GM23338 (cell line): Measurements from ENCODE around the gene RUNX1. TPM values are rescaled to one million over a fixed set of nuclear protein-coding genes. Genes with fewer than 3 reads are reported as not detected.

Source experiments
- ATAC-seq: fragments of 200-7000 bp; cut with Tn5 transposase; 3 replicates; pipeline ENCODE4 v1.9.1; 2020
- DNase-seq: peaks from one replicate; pipeline ENCODE4 v3.0.0-alpha.2; 2015; ENCODE audit warnings: low spot score
- H2AFZ ChIP-seq: fragments of 200-600 bp; sonication (generic); 2 replicates; pipeline ENCODE4 v1.8.0; 2016; ENCODE audit warnings: antibody characterized with exemption, mild to moderate bottlenecking, moderate library complexity
- H3F3A ChIP-seq: fragments of 200-600 bp; sonication (generic); replicated peaks from 2 replicates; pipeline ENCODE4 v1.8.0; 2017; ENCODE audit warnings: antibody characterized with exemption, mixed run types, low read depth
- H3K27ac ChIP-seq: fragments of 200-600 bp; sonication (generic); 2 replicates; pipeline ENCODE4 v1.6.1; 2016; ENCODE audit warnings: low read depth
- H3K27me3 ChIP-seq: fragments of 200-600 bp; sonication (generic); 2 replicates; pipeline ENCODE4 v1.8.0; 2016; ENCODE audit warnings: mild to moderate bottlenecking, mixed run types, moderate library complexity; ENCODE audit not compliant: insufficient read depth
- H3K36me3 ChIP-seq: fragments of 200-600 bp; sonication (generic); 2 replicates; pipeline ENCODE4 v1.8.0; 2016; ENCODE audit warnings: mild to moderate bottlenecking; ENCODE audit not compliant: insufficient read depth
- H3K4me1 ChIP-seq: fragments of 200-600 bp; sonication (generic); 2 replicates; pipeline ENCODE4 v1.8.0; 2016; ENCODE audit warnings: mild to moderate bottlenecking, moderate library complexity; ENCODE audit not compliant: insufficient read depth
- H3K4me2 ChIP-seq: fragments of 200-600 bp; sonication (generic); 2 replicates; pipeline ENCODE4 v1.7.1; 2017; ENCODE audit warnings: mixed run types
- H3K4me3 ChIP-seq: fragments of 200-600 bp; sonication (generic); 2 replicates; pipeline ENCODE4 v1.6.1; 2016; ENCODE audit warnings: mixed run types
- H3K79me2 ChIP-seq: fragments of 200-600 bp; sonication (generic); replicated peaks from 2 replicates; pipeline ENCODE4 v1.8.0; 2017; ENCODE audit warnings: mild to moderate bottlenecking; ENCODE audit not compliant: insufficient read depth
- H3K9me2 ChIP-seq: fragments of 200-600 bp; sonication (generic); 2 replicates; pipeline ENCODE4 v1.8.0; 2017; ENCODE audit not compliant: insufficient read depth
- H4K20me1 ChIP-seq: fragments of 200-600 bp; sonication (generic); replicated peaks from 2 replicates; pipeline ENCODE4 v1.8.0; 2017; ENCODE audit warnings: mild to moderate bottlenecking; ENCODE audit not compliant: insufficient read depth
- H3K27ac Mint-ChIP-seq: 2 replicates; pipeline ENCODE4 v1.8.0; 2020; ENCODE audit warnings: inconsistent platforms, mild to moderate bottlenecking, moderate library complexity, mixed read lengths
- H3K27me3 Mint-ChIP-seq: 3 replicates; pipeline ENCODE4 v1.8.0; 2022; ENCODE audit warnings: low read depth, mild to moderate bottlenecking, moderate library complexity, mixed read lengths, inconsistent platforms; ENCODE audit not compliant: insufficient read depth, poor library complexity
- H3K36me3 Mint-ChIP-seq: 3 replicates; pipeline ENCODE4 v1.8.0; 2021; ENCODE audit warnings: low read depth, mild to moderate bottlenecking, inconsistent platforms, moderate library complexity, mixed read lengths
- H3K4me1 Mint-ChIP-seq: 3 replicates; pipeline ENCODE4 v1.8.0; 2020; ENCODE audit warnings: mild to moderate bottlenecking, inconsistent platforms, mixed read lengths
- H3K4me3 Mint-ChIP-seq: 3 replicates; pipeline ENCODE4 v1.8.0; 2021; ENCODE audit warnings: moderate library complexity, mild to moderate bottlenecking, inconsistent platforms, mixed read lengths
- H3K9me3 Mint-ChIP-seq: 3 replicates; pipeline ENCODE4 v1.8.0; 2020; ENCODE audit warnings: moderate library complexity, mild to moderate bottlenecking, inconsistent platforms, mixed read lengths
- CREB1 ChIP-seq: fragments of 250-450 bp; sonication (Bioruptor Pico); IDR thresholded peaks from 2 replicates; pipeline ENCODE4 v1.5.0; 2020; ENCODE audit warnings: low read depth, mild to moderate bottlenecking, moderate library complexity
- EZH2 ChIP-seq: fragments of 200-600 bp; sonication (generic); IDR thresholded peaks from one replicate; pipeline ENCODE4 v1.8.0; 2017; ENCODE audit warnings: antibody characterized with exemption, mild to moderate bottlenecking, low read depth; ENCODE audit not compliant: unreplicated experiment
- JUNB ChIP-seq: IDR thresholded peaks from one replicate; pipeline ENCODE4 v1.6.1; 2016; ENCODE audit warnings: antibody characterized with exemption; ENCODE audit not compliant: unreplicated experiment
- NANOG ChIP-seq: IDR thresholded peaks from 2 replicates; pipeline ENCODE4 v1.6.1; 2016; ENCODE audit warnings: antibody characterized with exemption, borderline replicate concordance
- POLR2AphosphoS5 ChIP-seq: IDR thresholded peaks from 2 replicates; pipeline ENCODE4 v1.6.1; 2016; ENCODE audit warnings: antibody characterized with exemption, low read depth
- REST ChIP-seq: IDR thresholded peaks from one replicate; pipeline ENCODE4 v1.6.1; 2018; ENCODE audit warnings: antibody characterized with exemption; ENCODE audit not compliant: unreplicated experiment
- STAT1 ChIP-seq: IDR thresholded peaks from one replicate; pipeline ENCODE4 v1.6.1; 2016; ENCODE audit warnings: antibody characterized with exemption; ENCODE audit not compliant: unreplicated experiment
- ZNF114 ChIP-seq: fragments of 250-450 bp; sonication (Bioruptor Pico); IDR thresholded peaks from 2 replicates; pipeline ENCODE4 v1.5.0; 2020; ENCODE audit warnings: mild to moderate bottlenecking, moderate library complexity
- ZNF331 ChIP-seq: fragments of 250-450 bp; sonication (Bioruptor Pico); IDR thresholded peaks from 2 replicates; pipeline ENCODE4 v1.5.0; 2020; ENCODE audit warnings: low read depth, mild to moderate bottlenecking, moderate library complexity
- polyA plus RNA-seq: library from polyadenylated mRNA; unstranded; fragments of >200 nt; fragmentation: Nextera tagmentation; extraction: Ambion mirVana; gene quantifications from 2 replicates; pipeline ENCODE4 v1.2.1, GENCODE V29; 2016
- total RNA-seq: library from RNA; depleted of rRNA; stranded (reverse); fragments of >200 nt; shearing (Covaris generic); gene quantifications from 2 replicates; pipeline ENCODE4 v1.2.3, GENCODE V29; 2014
- TF ChIP-seq, protein P1 (sequence below), 2 experiments: fragments of 200-600 bp in 1 of 2; sonication (generic) in 1 of 2; conservative IDR thresholded peaks; 2 replicates each; pipeline versions ENCODE4 v1.5.1 to v1.6.1; 2016 to 2017; ENCODE audit warnings: antibody characterized with exemption in 2 of 2, low read depth in 2 of 2, mild to moderate bottlenecking in 2 of 2, moderate library complexity in 1 of 2
- TF ChIP-seq, protein P2 (sequence below): IDR thresholded peaks from 2 replicates; pipeline ENCODE4 v1.6.1; 2016; ENCODE audit warnings: antibody characterized with exemption

RUNX1 gene
- total and polyA plus RNA-seq, 2 experiments from 2014 or later: 0.29 to 1.1 TPM

DNA sequence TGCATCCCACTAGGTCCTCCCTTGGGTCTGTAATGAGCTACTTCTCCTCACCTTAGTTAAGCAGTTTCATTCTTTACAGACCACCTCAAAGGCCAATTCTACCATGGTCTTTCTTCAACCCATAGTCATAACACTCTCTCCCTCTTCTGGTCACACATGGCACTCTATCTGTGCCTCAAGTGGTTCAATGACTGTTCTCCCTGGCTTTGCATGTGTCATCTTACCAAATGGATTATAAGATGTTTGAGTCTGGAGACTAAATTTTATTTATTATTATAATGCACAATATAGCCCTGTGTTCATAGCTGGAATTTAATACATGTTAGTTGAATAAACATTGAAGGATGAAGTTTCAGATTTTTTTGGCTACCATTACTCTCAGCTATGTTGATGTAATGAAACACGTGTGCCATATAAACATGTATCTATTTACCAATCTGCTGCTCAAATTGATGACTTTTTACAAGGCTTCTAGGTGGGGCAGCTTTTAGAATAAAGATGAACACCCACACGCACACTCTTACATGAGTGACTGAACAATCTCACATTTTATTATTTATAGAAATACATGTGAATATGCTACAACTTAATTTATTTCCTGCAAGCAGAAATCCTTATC is 102.1 kb downstream of the RUNX1 start:
- no peak for DNase-seq
- no peaks in the 10 kb centered on the region; the same call in 1 of the 2 replicates for H4K20me1 ChIP-seq
- TF ChIP-seq, protein P1, sequence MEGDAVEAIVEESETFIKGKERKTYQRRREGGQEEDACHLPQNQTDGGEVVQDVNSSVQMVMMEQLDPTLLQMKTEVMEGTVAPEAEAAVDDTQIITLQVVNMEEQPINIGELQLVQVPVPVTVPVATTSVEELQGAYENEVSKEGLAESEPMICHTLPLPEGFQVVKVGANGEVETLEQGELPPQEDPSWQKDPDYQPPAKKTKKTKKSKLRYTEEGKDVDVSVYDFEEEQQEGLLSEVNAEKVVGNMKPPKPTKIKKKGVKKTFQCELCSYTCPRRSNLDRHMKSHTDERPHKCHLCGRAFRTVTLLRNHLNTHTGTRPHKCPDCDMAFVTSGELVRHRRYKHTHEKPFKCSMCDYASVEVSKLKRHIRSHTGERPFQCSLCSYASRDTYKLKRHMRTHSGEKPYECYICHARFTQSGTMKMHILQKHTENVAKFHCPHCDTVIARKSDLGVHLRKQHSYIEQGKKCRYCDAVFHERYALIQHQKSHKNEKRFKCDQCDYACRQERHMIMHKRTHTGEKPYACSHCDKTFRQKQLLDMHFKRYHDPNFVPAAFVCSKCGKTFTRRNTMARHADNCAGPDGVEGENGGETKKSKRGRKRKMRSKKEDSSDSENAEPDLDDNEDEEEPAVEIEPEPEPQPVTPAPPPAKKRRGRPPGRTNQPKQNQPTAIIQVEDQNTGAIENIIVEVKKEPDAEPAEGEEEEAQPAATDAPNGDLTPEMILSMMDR (conservative IDR thresholded peaks at IDR 0.05; ENCODE audit: low read depth in 2 of 2): peak in 1 of 2 experiments; percentile 24; a peak in 2 of 4 replicates
- no peak for TF ChIP-seq NANOG
- no peaks in the 10 kb centered on the region for H3K36me3 Mint-ChIP-seq
- no peaks in the 10 kb centered on the region for H3K9me3 Mint-ChIP-seq
- no peak overlapping the region for H3K27ac ChIP-seq
- H3K4me3 Mint-ChIP-seq: no peak overlapping the region
- H2AFZ ChIP-seq: no peak overlapping the region
- H3K9me2 ChIP-seq: peaks cover 4% of the 10 kb centered on the region; the same call in 1 of the 2 replicates
- H3K4me3 ChIP-seq: no peak overlapping the region
- no peak overlapping the region for H3K27ac Mint-ChIP-seq
- no peak overlapping the region for H3K4me2 ChIP-seq
- no peaks in the 10 kb centered on the region for H3K4me1 ChIP-seq
- no peak for ATAC-seq
- H3K36me3 ChIP-seq: no peaks in the 10 kb centered on the region
- H3K79me2 ChIP-seq: no peaks in the 10 kb centered on the region
- H3K27me3 Mint-ChIP-seq: no peaks in the 10 kb centered on the region
- no peaks in the 10 kb centered on the region for H3F3A ChIP-seq
- H3K27me3 ChIP-seq: no peaks in the 10 kb centered on the region
- no peaks in the 10 kb centered on the region for H3K4me1 Mint-ChIP-seq

DNA sequence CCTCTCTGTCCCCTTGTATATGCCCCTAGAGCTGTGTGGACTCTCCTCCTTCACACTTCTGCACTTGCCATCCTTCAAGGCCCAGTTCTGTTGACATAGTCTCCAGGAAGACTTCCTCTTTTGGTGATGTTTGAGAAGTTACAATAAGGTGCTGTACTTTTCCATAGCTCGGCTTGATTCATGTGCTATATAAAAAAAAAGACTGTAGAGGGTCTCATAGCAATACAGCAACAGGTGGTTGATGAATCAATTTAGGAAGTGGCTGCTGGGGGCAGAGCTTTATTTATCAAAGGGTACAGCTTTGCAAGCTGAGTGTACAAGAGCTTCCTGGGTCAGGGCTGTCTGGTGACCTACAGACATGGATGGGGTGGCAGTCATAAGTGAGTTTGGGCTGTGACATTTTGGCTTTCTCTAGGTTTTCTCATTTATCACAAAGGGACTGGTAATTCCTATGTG is 102.7 kb downstream of the RUNX1 start:
- no peaks in the 10 kb centered on the region for H3F3A ChIP-seq
- no peak overlapping the region for H3K27ac ChIP-seq
- H2AFZ ChIP-seq: no peak overlapping the region
- no peak overlapping the region for H3K4me3 ChIP-seq
- no peaks in the 10 kb centered on the region; the same call in 1 of the 2 replicates for H4K20me1 ChIP-seq
- peaks cover under 1% of the 10 kb centered on the region; the same call in 1 of the 3 replicates for H3K4me1 Mint-ChIP-seq
- H3K36me3 Mint-ChIP-seq: no peaks in the 10 kb centered on the region
- H3K9me3 Mint-ChIP-seq: no peaks in the 10 kb centered on the region
- H3K27me3 Mint-ChIP-seq: no peaks in the 10 kb centered on the region
- peaks cover 4% of the 10 kb centered on the region; the same call in 1 of the 2 replicates for H3K9me2 ChIP-seq
- ATAC-seq: no peak
- no peak overlapping the region for H3K4me2 ChIP-seq
- no peaks in the 10 kb centered on the region for H3K4me1 ChIP-seq
- no peak overlapping the region for H3K4me3 Mint-ChIP-seq
- H3K27ac Mint-ChIP-seq: no peak overlapping the region
- H3K36me3 ChIP-seq: no peaks in the 10 kb centered on the region
- H3K27me3 ChIP-seq: no peaks in the 10 kb centered on the region
- no peak for DNase-seq
- H3K79me2 ChIP-seq: no peaks in the 10 kb centered on the region
- TF ChIP-seq CREB1 (CRISPR knock-in tag) (no peak), ZNF331 (CRISPR knock-in tag) (no peak), REST (no peak), EZH2 (no peak), STAT1 (no peak), NANOG (no peak), JUNB (no peak), ZNF114 (CRISPR knock-in tag) (no peak), POLR2AphosphoS5 (no peak)
- TF ChIP-seq, protein P1 (conservative IDR thresholded peaks at IDR 0.05; ENCODE audit: low read depth in 2 of 2): no peak
- TF ChIP-seq, protein P2, sequence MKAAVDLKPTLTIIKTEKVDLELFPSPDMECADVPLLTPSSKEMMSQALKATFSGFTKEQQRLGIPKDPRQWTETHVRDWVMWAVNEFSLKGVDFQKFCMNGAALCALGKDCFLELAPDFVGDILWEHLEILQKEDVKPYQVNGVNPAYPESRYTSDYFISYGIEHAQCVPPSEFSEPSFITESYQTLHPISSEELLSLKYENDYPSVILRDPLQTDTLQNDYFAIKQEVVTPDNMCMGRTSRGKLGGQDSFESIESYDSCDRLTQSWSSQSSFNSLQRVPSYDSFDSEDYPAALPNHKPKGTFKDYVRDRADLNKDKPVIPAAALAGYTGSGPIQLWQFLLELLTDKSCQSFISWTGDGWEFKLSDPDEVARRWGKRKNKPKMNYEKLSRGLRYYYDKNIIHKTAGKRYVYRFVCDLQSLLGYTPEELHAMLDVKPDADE: no peak
